ENCODE data around the gene CELSR1. TPM values are rescaled to one million over a fixed set of nuclear protein-coding genes. Genes with fewer than 3 reads are reported as not detected.
A peak's percentile ranks its signal among the peaks of the same experiment; 100 is the strongest.

CELSR1 gene
- total RNA-seq, 2 donors from 2014 or later, result 1.5 to 6.7 TPM

DNA sequence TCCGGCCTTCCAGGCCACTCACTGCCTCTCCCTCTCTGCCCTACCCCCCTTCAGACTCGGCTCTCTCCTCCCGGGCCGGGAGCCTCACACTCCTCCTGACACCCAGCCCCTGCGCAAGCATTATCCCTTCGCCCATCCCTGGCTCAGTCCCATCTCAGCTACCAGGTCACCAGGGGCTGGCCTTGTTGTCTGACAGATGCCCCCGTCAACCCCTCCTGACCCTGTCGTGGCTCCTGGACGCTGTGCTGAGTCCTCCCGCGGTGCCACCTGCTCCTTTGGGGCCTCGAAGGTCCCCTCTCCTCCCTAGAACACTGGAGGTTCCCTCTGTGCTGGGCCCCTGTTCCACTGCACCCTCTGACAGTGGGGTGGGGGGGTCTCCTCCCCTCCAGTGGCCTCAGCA is 169.0 kb downstream of the CELSR1 start:
- Histone ChIP-seq H3K9me3 (no peaks in the 10 kb centered on the region), H3K27me3 (replicated peaks; ENCODE audit: insufficient read depth) (no peaks in the 10 kb centered on the region), H3K36me3 (no peaks in the 10 kb centered on the region), H3K4me3 (no peak overlapping the region), H3K4me1 (ENCODE audit: control insufficient read depth in 1 of 2, low read depth in 2 of 2) (no peaks in the 10 kb centered on the region), H3K27ac (no peak overlapping the region)
- DNase-seq (ENCODE audit: low spot score) (no peak), ATAC-seq (ENCODE audit: insufficient number of reproducible peaks, low FRiP score, low read depth) (no peak)
- TF ChIP-seq, protein P1, sequence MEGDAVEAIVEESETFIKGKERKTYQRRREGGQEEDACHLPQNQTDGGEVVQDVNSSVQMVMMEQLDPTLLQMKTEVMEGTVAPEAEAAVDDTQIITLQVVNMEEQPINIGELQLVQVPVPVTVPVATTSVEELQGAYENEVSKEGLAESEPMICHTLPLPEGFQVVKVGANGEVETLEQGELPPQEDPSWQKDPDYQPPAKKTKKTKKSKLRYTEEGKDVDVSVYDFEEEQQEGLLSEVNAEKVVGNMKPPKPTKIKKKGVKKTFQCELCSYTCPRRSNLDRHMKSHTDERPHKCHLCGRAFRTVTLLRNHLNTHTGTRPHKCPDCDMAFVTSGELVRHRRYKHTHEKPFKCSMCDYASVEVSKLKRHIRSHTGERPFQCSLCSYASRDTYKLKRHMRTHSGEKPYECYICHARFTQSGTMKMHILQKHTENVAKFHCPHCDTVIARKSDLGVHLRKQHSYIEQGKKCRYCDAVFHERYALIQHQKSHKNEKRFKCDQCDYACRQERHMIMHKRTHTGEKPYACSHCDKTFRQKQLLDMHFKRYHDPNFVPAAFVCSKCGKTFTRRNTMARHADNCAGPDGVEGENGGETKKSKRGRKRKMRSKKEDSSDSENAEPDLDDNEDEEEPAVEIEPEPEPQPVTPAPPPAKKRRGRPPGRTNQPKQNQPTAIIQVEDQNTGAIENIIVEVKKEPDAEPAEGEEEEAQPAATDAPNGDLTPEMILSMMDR (IDR thresholded peaks at IDR 0.05), result no peak

DNA sequence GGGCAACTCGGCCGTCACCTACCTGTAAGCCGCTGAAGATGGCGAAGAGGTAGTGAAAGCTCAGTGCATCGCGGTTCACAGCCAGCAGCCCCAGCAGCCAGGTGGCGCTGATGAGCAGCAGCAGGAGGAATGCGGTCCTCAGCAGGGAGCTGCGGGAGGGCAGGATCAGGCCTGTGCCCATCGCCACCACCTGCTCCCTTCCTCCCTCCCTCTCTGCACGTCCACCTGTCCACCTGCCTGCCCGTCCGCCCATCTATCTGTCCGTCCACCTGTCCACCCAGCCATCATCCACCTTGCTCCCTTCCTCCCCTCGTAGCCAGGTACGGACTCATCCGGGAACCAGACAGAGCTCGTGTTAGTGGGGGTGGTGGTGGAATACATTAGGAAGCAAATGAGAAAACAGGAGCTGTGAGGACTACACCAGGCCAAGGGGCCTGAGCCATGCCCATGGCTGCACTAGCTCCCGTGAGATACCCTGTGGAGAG is 169.7 kb downstream of the CELSR1 start:
- no peak for ATAC-seq (ENCODE audit: insufficient number of reproducible peaks, low FRiP score, low read depth)
- TF ChIP-seq, protein P1 (IDR thresholded peaks at IDR 0.05), result peak; percentile 51
- H3K9me3 ChIP-seq, result no peaks in the 10 kb centered on the region
- no peaks in the 10 kb centered on the region for H3K27me3 ChIP-seq (replicated peaks; ENCODE audit: insufficient read depth)
- H3K4me1 ChIP-seq (ENCODE audit: control insufficient read depth in 1 of 2, low read depth in 2 of 2), result no peaks in the 10 kb centered on the region
- no peak overlapping the region for H3K27ac ChIP-seq
- no peaks in the 10 kb centered on the region for H3K36me3 ChIP-seq
- DNase-seq (ENCODE audit: low spot score), result no peak
- no peak overlapping the region for H3K4me3 ChIP-seq

DNA sequence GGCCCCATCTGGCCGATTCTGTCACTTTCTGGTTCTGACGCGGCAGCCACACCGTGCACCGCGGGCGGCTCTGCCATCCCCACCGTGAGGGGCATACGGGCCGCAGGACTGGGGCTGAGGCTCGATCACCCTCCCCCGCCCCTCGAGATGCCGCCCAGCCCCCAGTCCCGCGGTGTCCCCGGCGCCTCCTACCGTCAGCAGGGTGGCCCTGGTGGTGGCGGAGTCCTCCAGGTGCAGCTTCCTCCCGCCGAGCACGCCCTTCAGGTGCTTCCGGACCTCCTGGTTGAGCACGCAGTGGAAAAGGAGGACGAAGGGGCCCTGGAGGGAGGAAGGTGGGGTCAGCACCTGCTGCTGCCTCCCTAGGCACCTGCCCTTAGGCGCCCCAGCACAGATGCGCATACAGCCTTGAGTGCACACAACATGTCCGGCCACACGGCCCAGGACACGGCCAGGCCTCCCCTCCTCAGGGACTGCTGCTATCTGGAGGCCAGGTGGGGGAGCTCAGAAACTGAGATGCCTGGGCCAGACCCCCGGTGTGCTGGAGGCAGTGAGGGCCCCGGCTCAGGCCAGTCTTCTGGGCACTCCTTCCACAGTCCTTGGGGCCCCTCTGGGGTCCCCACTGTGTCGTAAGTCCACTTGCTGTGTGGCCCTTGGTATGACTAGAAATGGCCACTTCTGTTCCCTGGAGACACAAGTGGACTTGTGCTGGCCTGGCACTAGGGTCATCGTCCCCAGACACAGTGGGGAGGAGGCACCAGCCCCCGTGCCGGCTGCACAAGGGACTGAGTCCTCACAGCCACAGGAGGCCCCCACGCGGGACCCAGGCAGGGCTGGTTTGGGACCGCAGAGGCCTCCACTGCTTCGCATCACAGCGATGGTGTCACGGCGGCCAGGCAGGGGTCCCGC is 170.4 kb downstream of the CELSR1 start:
- DNase-seq (ENCODE audit: low spot score) (no peak), ATAC-seq (ENCODE audit: insufficient number of reproducible peaks, low FRiP score, low read depth) (no peak)
- H3K27me3 ChIP-seq (replicated peaks; ENCODE audit: insufficient read depth), result no peaks in the 10 kb centered on the region
- no peaks in the 10 kb centered on the region for H3K36me3 ChIP-seq
- H3K27ac ChIP-seq, result no peak overlapping the region
- TF ChIP-seq, protein P1 (IDR thresholded peaks at IDR 0.05), result no peak
- no peaks in the 10 kb centered on the region for H3K9me3 ChIP-seq
- H3K4me3 ChIP-seq, result no peak overlapping the region
- H3K4me1 ChIP-seq (ENCODE audit: control insufficient read depth in 1 of 2, low read depth in 2 of 2), result no peaks in the 10 kb centered on the region

DNA sequence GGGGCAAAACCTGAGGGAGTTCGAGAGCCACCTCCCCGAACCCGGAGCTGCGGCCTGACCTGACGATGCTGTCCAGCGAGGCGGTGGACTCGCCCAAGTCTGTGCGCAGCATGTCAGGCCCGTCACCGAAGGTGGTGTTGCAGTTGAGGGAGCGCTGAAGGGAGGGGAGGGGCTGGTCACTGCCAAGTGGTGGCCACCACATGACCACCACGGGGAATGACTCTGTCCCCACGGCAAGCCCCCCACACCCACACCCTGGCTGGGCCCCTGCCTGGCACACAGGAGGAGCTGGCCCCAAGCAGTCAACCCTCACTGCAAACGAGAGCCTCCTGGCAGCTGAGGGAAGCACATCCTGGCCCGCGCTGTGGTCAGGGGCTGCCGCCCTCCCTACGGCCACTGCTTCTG is 171.1 kb downstream of the CELSR1 start:
- Histone ChIP-seq H3K27me3 (replicated peaks; ENCODE audit: insufficient read depth) (no peaks in the 10 kb centered on the region), H3K27ac (no peak overlapping the region), H3K4me3 (no peak overlapping the region), H3K36me3 (no peaks in the 10 kb centered on the region), H3K4me1 (ENCODE audit: control insufficient read depth in 1 of 2, low read depth in 2 of 2) (no peaks in the 10 kb centered on the region), H3K9me3 (no peaks in the 10 kb centered on the region)
- no peak for ATAC-seq (ENCODE audit: insufficient number of reproducible peaks, low FRiP score, low read depth)
- no peak for DNase-seq (ENCODE audit: low spot score)
- TF ChIP-seq, protein P1 (IDR thresholded peaks at IDR 0.05), result no peak

DNA sequence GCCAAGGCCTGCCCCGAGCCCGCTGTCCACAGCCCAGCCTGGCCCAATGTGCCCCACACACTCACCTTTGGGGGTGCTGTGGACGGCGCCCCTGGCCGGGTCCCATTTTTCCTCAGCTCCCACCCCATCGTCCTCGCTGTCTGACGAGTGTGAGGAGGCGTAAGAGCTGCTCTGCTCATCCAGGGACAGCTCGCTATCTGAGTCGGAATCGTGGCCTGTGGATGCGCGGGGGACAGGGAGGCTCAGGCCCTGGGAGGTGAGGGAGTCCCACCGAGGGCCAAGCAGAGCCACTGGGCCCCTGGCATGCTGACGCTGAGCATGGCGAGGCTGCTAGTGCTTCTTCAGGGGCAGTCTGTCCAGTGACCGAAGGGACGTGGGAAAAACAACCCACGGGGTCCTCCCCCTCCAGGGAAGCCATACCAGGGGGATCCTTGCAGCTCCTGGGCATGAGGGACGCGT is 172.2 kb downstream of the CELSR1 start:
- ATAC-seq (ENCODE audit: insufficient number of reproducible peaks, low FRiP score, low read depth) (no peak), DNase-seq (ENCODE audit: low spot score) (no peak)
- TF ChIP-seq, protein P1 (IDR thresholded peaks at IDR 0.05), result no peak
- Histone ChIP-seq H3K4me1 (ENCODE audit: control insufficient read depth in 1 of 2, low read depth in 2 of 2) (no peaks in the 10 kb centered on the region), H3K4me3 (no peak overlapping the region), H3K36me3 (no peaks in the 10 kb centered on the region), H3K27ac (no peak overlapping the region), H3K27me3 (replicated peaks; ENCODE audit: insufficient read depth) (no peaks in the 10 kb centered on the region), H3K9me3 (no peaks in the 10 kb centered on the region)

Measured in thoracic aorta (tissue), 2 donors.